ENCODE results near the gene PAX2. TPM values are rescaled to one million over a fixed set of nuclear protein-coding genes. Genes with fewer than 3 reads are reported as not detected.
A peak's percentile ranks its signal among the peaks of the same experiment; 100 is the strongest.

PAX2 gene
- total RNA-seq, 2 donors from 2014 or later, result 0.93 to 0.99 TPM

- DNase-seq, result peak; percentile 42
- H3K9me3 Mint-ChIP-seq, result no peaks in the 10 kb centered on the region
- peaks cover 18% of the 10 kb centered on the region for H3K4me1 Mint-ChIP-seq
- no peak overlapping the region for H3K27ac Mint-ChIP-seq
- no peak overlapping the region for H3K27ac ChIP-seq (ENCODE audit: low read depth, low read length)
- peaks cover 100% of the 10 kb centered on the region for H3K27me3 ChIP-seq (ENCODE audit: control insufficient read depth, insufficient read depth, low read length, poor library complexity, severe bottlenecking)
- 0 to 20% methylated on average over 1 to 2 of the region's 2 CpGs for WGBS, 2 experiments (ENCODE audit: insufficient coverage in 1 of 2, insufficient read length in 1 of 2)
- H3K9me3 ChIP-seq (ENCODE audit: control insufficient read depth, low read length), result no peaks in the 10 kb centered on the region
- H3K27me3 Mint-ChIP-seq (ENCODE audit: insufficient read depth), result peaks cover 89% of the 10 kb centered on the region
- peaks cover 5% of the 10 kb centered on the region for H3K4me1 ChIP-seq (ENCODE audit: control insufficient read depth, insufficient read depth, low read length)
- H3K9ac ChIP-seq (ENCODE audit: extremely low read depth, low read length, poor library complexity, severe bottlenecking), result no peak overlapping the region
- no peak for TF ChIP-seq CTCF (conservative IDR thresholded peaks at IDR 0.05)
- no peak overlapping the region for H3K4me3 ChIP-seq (ENCODE audit: low read length)
- H3K36me3 Mint-ChIP-seq (ENCODE audit: low read depth), result no peaks in the 10 kb centered on the region
- no peak overlapping the region for H3K4me3 Mint-ChIP-seq
- no peaks in the 10 kb centered on the region for H3K36me3 ChIP-seq (ENCODE audit: control insufficient read depth, insufficient read depth, low read length)
Measured at GRCh38 chr10:100825325-100825875, 80.0 kb downstream of the PAX2 start.

GRCh38 chr10:100826031-100826651 lies 80.8 kb downstream of the PAX2 start:
- Histone ChIP-seq H3K36me3 (ENCODE audit: control insufficient read depth, insufficient read depth, low read length) (no peaks in the 10 kb centered on the region), H3K4me1 (ENCODE audit: control insufficient read depth, insufficient read depth, low read length) (peaks cover 6% of the 10 kb centered on the region), H3K9ac (ENCODE audit: extremely low read depth, low read length, poor library complexity, severe bottlenecking) (no peak overlapping the region), H3K4me3 (ENCODE audit: low read length) (peak overlapping the region; percentile 69), H3K27ac (ENCODE audit: low read depth, low read length) (no peak overlapping the region), H3K27me3 (ENCODE audit: control insufficient read depth, insufficient read depth, low read length, poor library complexity, severe bottlenecking) (peaks cover 100% of the 10 kb centered on the region), H3K9me3 (ENCODE audit: control insufficient read depth, low read length) (no peaks in the 10 kb centered on the region)
- TF ChIP-seq CTCF (conservative IDR thresholded peaks at IDR 0.05), result no peak
- WGBS, 2 experiments (ENCODE audit: insufficient coverage in 1 of 2, insufficient read length in 1 of 2), result 8 to 11% methylated on average over 13 to 27 of the region's 27 CpGs
- Mint-ChIP-seq H3K36me3 (ENCODE audit: low read depth) (no peaks in the 10 kb centered on the region), H3K27ac (no peak overlapping the region), H3K4me3 (no peak overlapping the region), H3K4me1 (peaks cover 19% of the 10 kb centered on the region), H3K9me3 (no peaks in the 10 kb centered on the region), H3K27me3 (ENCODE audit: insufficient read depth) (peaks cover 82% of the 10 kb centered on the region)
- peak; percentile 47 for DNase-seq

GRCh38 chr10:100826661-100826982 lies 81.2 kb downstream of the PAX2 start:
- Histone ChIP-seq H3K27ac (ENCODE audit: low read depth, low read length) (no peak overlapping the region), H3K9me3 (ENCODE audit: control insufficient read depth, low read length) (no peaks in the 10 kb centered on the region), H3K4me3 (ENCODE audit: low read length) (peak overlapping the region; percentile 69), H3K27me3 (ENCODE audit: control insufficient read depth, insufficient read depth, low read length, poor library complexity, severe bottlenecking) (peaks cover 100% of the 10 kb centered on the region), H3K4me1 (ENCODE audit: control insufficient read depth, insufficient read depth, low read length) (peaks cover 6% of the 10 kb centered on the region), H3K9ac (ENCODE audit: extremely low read depth, low read length, poor library complexity, severe bottlenecking) (no peak overlapping the region), H3K36me3 (ENCODE audit: control insufficient read depth, insufficient read depth, low read length) (no peaks in the 10 kb centered on the region)
- WGBS, 2 experiments (ENCODE audit: insufficient coverage in 1 of 2, insufficient read length in 1 of 2), result 5 to 7% methylated on average over 15 to 41 of the region's 41 CpGs
- no peak overlapping the region for H3K27ac Mint-ChIP-seq
- H3K9me3 Mint-ChIP-seq, result no peaks in the 10 kb centered on the region
- H3K4me3 Mint-ChIP-seq, result peak overlapping the region; percentile 50
- peaks cover 19% of the 10 kb centered on the region for H3K4me1 Mint-ChIP-seq
- H3K36me3 Mint-ChIP-seq (ENCODE audit: low read depth), result no peaks in the 10 kb centered on the region
- peaks cover 77% of the 10 kb centered on the region for H3K27me3 Mint-ChIP-seq (ENCODE audit: insufficient read depth)
- no peak for TF ChIP-seq CTCF (conservative IDR thresholded peaks at IDR 0.05)
- DNase-seq, result no peak

All from endodermal cell (in vitro differentiated cells).